ENCODE results near the gene STRA6. TPM values are rescaled to one million over a fixed set of nuclear protein-coding genes. Genes with fewer than 3 reads are reported as not detected.
"Not testable (repeated sequence)": the region's sequence is repeated elsewhere in the genome, so short reads cannot be mapped to it uniquely, and the experiment has no call there.

The STRA6 gene
- total RNA-seq, 1 donor from 2014 or later: 50.9 TPM

DNA sequence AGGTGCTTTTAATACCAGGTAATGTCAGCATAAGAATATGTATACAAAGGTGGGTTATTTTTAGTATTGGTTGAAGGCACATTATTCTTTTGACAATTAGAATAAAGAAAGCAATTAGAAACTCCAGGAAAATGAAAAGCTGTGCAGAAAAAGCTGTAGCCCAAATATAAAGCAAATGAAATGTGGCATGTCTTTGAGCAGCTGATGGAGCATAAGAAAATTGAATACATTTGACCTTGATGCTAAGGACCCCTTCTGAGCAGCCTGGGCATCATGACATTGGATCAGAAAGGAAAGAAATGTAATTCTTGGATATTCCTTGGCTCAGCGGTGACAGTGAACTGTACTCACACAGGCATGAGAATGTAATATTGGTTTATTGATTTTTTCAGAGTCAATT is 37.1 kb downstream of the STRA6 start:
- DNase-seq (ENCODE audit: low spot score): no peak

DNA sequence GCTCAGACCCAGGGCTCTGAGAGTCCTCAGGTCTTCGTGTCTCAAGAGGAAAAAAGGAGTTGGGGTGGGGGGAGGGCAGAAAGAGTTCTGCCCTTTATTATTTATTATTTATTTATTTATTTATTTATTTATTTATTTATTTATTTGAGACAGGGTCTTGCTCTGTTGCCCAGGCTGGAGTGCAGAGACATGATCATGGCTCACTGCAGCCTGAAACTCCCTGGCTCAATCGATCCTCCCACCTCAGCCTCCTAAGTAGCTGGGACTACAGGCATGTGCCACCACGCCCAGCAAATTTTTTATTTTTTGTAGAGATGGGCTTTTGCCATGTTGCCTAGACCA is 40.4 kb downstream of the STRA6 start:
- not testable (repeated sequence) for DNase-seq (ENCODE audit: low spot score)

DNA sequence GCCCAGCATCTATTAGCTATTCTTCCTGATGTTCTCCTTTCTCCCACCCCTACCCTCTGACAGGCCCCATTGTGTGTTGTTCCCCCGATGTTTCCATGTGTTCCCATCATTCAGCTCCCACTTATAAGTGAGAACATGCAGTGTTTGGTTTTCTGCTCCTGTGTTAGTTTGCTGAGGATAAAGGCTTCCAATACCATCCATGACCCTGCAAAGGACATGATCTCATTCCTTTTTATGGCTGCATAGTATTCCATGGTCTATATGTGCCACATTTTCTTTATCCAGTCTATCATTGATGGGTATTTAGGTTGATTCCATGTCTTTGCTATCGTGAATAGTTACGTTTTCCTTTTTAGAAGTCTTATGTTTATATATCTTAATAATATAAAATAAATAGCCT is 42.2 kb downstream of the STRA6 start:
- not testable (repeated sequence) for DNase-seq (ENCODE audit: low spot score)

DNA sequence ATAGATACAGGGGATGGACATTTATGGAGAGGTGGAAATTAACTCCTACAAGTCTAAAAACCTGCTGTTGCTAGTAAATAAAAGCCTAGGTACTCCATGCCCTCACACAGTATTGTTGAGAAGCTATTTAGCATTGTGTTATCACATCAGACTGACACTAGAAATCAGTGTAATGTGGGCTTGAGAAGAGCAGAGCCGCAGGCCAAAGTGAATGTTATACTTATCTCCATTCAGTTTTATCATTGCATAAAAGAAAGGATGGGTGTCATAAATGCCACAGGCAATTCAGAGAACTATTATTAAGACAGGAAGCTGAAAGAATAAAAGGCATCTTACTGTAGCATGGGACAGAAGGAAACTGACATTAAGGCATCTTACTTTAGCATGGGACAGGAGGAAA is 42.8 kb downstream of the STRA6 start:
- DNase-seq (ENCODE audit: low spot score): no peak

DNA sequence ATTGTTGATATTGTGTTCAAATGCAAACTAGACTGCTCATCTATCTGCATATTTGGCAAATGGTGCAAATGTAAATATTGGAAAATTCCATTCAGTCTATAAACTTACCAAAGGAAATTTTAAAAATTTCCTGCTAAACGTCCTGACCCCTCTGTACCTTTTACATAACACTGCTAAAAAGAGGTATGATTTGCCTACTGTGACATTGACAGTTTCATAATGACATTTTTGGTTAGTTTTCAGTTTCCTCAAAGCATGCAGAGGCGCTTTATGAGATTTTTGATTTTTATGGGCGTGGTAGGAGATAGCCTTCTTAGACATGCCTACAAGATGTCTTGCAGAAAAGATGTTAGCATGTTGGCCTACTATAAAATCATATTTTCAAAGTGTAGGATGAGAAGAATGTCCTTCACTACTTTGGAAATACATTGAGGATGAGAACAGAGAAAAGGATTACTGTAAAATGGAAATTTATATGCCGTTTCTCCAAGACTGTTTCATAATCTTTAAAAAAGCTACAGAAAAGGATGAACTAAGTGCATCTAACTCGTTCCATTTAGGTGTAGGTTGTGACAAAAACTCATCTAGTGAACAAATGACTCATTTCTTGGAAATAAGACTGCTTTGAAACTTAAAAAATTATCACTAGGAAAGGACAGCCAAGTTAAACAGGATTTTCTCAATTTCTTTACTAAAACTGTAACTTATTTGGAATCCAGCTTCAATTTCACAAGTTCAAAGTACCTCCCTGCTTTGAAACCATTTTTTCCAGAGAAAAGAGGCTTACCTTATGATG is 43.5 kb downstream of the STRA6 start:
- no peak for DNase-seq (ENCODE audit: low spot score)

DNA sequence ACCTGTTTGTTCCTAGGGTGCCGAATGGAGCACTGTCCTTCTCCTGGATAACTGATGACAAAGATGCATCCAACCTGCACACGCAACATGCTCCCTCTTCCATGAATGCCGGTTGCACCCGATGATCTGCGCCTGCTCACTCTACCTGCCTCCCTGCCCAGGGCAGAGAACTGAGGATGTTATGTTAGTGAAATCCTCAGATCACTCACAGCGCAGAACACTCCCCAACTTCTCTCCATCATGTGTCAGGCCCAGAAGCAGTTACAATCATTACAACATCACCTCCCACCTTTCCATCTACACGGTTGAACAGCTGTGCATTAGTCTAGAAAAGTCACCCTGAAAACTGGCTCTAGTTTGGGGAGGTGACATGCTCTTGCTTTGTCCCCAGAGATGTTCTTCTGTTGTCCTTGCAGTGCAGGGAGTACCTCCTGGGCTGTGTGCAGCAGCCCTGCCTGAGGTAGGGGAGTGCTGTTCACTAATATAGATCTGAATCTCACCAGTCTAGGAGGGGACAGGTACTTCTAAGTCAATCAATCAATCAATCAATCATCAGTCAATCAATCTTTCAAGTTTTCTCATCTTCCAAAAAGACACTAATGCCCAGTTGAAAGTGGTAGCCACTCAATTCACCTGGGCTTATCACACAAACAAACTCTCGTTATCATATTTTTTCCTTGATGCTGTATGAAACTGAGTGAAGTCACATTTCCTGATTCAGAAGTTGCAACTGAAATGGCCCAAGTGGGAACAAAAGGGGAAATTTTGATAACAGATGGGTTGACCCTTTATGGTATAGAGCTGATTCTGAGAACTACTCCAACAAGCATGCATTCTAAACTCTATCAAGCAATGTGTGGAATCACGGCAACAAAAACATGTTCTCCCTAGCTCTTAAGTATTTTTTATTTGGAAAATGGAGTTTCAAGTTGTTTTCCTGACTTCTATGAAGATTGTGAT is 44.4 kb downstream of the STRA6 start:
- no peak for DNase-seq (ENCODE audit: low spot score)

DNA sequence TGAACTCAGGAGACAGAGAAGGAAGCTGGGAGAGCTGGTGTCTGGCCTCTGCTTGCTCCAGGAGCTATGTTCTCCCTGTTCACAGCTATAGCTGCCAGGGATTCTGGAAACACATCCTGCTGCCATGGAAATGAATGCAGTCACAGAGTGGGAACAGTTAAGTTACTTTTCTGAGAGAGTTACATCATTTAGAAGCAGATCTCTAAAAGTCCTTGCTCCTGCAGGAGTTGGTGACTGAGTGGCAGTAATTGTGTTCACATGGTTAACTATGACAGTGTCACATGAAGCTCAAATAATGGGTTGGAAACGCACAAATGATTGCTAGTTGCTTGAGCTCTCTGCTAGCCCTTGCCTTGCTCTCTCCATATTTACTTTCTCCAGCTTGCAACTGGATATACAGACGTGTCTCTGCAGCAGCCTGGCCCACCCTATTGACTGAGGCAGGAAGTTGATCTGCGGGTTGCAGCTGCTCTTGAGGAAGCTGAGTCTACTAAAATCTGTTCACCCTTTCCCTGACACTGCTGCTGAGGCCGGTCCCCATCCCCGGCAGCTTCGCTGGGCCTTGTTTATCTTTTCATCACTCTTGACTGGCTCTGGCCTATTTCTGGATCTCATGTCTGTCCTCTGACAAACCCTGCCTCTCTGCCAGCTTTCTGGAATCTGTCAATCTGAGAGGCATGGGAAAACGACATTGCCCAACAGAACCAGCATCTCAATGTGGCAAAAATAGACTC is 45.7 kb downstream of the STRA6 start:
- DNase-seq (ENCODE audit: low spot score): no peak

DNA sequence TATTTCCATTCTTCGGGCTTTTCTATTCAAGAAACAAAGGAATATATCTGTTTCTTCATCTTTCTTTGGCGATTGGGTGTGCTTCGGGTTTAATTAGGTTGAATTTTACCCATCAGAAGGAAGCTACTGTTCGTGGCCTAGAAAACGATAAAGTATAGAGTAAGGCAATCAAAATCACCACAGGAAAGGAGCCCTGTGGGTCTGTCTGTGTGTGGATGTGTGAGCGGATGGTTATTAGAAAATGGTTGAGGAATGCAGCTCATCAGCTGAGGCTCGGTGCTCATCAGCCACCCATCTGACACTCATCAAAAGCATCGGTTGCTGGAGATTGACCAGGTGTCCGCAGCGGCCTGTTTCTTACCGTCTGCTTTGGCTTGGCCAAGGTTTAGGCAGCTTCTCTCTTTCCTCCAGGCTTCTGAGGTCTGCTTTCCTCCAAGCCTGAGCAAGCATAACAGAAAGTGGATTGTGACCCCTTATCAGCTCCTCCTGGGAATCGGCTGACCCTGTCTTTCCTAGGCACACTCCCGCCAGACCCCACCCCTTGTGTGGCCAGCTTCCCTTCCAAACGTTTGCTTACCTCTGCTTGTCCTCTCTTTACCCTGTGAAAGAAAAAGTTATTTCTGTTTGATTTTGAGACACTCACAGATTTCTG is 46.7 kb downstream of the STRA6 start:
- no peak for DNase-seq (ENCODE audit: low spot score)

DNA sequence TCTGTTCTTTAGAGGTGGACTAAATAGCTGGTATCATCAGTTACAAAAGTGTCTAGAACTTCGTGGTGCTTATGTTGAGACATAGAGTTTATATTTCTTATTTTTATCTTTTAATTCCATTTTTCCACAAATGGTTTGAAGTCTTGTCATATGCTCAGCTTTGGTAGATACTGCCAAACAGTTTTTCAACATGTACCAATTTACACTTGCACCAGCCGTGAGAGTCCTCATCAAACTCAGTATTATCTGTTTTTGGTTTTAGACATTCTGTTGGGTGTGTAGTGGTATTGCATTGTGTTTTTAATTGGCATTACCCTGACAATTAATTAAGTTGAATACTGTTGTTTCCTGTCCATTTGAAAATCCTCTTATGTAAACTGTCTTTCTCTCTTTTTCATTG is 55.5 kb downstream of the STRA6 start:
- DNase-seq (ENCODE audit: low spot score): no peak

DNA sequence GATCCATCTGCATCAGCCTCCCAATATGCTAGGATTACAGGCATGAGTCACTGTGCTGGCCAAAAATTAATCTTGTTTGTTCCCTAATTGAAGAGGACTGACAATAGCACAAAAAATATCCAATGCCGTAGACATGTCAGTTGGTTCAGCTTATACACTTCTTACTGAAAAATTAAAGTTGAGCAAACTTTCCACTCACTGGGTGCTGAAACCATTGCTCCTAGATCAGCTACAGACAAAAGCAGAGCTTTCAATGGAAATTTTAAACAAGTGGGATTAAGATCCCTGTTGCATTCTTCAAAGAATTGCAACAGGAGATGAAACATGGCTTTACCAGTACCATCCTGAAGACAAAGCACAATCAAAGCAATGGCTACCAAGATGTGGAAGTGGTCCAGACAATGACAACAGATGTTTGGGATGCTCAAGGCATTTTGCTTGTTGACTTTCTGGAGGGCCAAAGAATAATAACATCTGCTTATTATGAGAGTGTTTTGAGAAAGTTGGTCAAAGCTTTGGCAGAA is 56.2 kb downstream of the STRA6 start:
- DNase-seq (ENCODE audit: low spot score): no peak

DNA sequence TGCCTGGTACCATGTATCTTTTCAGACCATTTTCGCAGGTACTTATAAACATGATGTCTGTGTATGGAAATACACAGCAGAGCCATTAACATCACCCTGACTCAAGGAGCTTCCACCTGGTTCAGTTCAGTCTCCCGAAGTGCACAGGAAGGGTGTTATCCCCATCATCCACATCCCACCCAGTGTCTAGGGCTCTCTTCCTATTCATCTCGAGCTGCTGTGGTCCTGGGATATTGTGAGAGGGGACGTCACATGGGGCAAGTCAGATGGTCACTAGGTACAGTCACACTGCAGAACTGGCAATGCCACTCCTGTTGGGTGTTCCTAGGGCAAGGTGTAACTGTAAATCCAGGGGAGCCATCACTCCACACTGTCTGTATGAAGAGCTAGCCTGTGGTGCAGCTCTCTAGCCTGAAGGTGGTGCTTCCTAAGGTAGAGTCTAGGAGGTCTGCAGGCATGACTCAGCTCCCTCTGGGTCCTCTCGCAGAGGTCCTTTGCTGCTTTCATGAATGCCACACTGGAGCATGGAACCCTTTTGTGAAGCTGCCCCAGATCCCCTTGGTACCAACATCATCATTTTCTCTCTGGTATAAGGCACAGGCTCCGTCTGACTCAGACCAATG is 58.3 kb downstream of the STRA6 start:
- DNase-seq (ENCODE audit: low spot score): no peak

DNA sequence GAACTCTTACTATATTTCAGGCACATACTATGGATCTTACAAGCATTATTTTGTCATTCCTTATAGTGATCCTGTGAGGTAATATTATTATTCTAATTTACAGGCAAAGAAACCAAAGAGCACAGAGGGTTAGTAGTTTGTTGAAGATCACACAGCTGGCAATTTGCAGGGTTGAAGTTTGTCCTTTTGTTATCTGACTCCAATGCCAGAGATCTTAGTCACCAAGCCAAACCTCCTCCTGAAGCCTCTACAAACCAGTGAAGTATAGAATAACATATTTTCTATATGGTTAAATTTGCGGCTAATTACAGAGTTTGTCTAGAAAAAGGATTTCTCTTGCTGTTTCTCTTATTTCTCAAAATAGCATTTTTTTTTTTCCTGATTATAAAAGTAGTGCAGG is 61.0 kb downstream of the STRA6 start:
- no peak for DNase-seq (ENCODE audit: low spot score)

DNA sequence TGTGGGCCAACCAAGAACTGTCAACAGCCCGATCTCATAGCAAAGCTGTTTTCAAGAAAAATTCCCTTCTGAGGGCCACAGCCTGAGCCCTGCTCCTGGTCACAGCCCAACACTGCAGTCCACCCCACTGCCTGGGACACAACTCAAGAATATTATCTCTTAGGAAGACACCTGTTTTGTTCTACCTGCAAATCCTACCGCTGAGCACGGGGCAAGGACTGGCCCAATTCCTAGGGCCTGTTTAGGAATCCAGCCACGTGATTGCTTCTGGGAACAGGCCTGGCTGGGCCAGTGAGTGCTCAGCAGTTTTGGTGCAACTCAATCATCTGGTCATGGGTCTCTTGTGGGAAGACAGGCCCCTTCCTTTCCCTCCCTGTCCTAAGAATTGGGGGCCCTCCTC is 63.9 kb downstream of the STRA6 start:
- no peak for DNase-seq (ENCODE audit: low spot score)

DNA sequence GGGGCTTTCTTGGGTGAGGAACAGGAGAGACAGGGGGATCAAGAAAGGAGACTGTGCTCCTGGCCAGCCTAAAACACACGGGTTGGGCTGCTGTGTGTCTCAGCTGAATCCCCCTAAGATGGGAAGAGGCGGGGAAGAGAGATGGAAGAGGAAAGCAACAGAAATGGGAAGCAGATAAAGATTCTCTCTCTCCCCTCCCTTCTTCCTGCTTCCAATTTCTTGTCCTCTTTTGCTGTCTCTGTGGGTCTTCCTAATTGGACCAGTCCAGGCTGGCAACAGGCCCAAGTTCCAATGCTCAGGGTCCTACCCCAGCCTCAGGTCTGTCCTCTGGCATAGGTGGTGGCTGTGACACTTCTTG is 65.1 kb downstream of the STRA6 start:
- DNase-seq (ENCODE audit: low spot score): no peak

DNA sequence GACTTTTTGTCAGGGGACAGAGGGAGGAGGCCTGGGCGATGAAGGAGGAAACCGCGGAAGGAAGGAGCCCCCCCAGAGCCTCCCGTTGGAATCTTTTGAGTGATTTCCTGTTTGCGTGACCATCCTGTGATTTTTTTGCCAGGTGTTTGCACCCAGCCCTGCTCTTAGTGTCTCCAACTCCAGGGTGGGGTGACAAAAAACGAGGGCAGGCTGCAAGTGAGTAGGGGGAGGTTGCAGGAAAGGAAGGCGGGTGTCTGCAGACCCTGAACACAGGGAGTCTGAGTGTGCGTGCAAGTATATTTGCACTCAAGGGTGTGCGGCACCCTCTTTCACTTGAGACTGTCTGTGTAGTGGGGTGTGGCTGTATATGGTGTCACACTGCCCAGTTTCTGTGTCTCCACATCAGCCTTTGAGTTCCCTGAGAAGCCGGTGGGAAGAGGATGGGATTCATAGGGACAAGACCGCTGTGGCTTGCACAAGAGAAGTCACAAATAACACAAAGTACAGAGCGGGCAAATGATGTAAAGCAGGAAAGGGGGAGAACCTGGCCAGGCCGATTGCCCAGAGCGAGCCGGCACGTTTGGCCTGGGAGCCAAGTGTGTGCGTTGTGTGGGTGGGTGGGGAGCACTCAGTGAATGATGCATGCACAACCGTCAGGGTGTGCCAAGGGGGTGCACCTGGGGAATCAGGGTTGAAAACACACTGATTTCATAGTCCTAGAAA is 65.6 kb downstream of the STRA6 start:
- DNase-seq (ENCODE audit: low spot score): no peak

DNA sequence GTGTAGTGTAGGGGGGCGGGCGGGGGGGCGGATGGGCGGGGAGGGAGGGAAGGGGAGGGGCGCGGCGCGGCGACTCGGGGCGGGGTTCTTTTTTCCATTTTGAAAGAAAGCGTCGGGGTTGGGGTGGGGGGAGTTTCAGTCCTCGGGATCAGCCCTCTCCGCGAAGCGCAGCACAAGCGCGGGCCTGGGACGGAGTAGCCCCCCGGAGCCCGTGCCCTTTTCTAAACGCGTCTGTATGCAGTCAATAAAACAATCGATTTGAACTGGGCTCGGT is 66.1 kb downstream of the STRA6 start:
- DNase-seq (ENCODE audit: low spot score): no peak

DNA sequence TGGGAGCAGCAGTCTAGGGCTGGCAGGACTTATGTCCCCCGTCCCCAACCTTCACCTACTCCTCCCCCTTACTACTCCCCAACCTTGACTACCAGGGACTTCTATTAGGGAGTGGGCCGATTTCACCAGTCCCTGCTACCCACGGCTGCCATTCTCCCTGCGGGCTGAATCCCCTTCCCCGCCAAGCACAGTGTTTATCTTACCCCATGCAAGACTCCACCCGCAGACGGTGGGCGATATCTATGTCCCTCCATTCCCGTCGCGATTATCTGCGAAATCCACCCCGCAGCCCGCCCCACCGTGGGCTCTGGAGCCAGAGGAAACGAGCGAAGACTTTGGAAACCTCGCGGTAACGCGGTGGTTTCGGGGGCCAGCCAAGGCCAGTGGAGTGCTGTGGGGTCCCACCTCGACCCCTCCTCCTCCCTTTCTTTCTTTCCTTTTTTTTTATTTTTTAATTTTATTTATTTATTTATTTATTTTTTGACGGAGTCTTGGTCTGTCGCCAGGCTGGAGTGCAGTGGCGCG is 67.5 kb downstream of the STRA6 start:
- no peak for DNase-seq (ENCODE audit: low spot score)

DNA sequence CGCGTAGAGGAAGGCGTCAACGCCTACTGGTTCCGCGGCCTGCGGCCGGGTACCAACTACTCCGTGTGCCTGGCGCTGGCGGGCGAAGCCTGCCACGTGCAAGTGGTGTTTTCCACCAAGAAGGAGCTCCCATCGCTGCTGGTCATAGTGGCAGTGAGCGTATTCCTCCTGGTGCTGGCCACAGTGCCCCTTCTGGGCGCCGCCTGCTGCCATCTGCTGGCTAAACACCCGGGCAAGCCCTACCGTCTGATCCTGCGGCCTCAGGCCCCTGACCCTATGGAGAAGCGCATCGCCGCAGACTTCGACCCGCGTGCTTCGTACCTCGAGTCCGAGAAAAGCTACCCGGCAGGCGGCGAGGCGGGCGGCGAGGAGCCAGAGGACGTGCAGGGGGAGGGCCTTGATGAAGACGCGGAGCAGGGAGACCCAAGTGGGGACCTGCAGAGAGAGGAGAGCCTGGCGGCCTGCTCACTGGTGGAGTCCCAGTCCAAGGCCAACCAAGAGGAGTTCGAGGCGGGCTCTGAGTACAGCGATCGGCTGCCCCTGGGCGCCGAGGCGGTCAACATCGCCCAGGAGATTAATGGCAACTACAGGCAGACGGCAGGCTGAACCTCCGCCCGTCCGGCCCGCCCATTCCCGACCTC is 68.1 kb downstream of the STRA6 start:
- DNase-seq (ENCODE audit: low spot score): no peak

DNA sequence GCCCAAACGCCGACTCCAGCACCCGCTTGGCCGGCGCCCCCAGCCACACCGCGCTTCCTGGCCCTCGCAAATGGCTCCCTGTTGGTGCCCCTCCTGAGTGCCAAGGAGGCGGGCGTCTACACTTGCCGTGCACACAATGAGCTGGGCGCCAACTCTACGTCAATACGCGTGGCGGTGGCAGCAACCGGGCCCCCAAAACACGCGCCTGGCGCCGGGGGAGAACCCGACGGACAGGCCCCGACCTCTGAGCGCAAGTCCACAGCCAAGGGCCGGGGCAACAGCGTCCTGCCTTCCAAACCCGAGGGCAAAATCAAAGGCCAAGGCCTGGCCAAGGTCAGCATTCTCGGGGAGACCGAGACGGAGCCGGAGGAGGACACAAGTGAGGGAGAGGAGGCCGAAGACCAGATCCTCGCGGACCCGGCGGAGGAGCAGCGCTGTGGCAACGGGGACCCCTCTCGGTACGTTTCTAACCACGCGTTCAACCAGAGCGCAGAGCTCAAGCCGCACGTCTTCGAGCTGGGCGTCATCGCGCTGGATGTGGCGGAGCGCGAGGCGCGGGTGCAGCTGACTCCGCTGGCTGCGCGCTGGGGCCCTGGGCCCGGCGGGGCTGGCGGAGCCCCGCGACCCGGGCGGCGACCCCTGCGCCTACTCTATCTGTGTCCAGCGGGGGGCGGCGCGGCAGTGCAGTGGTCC is 68.7 kb downstream of the STRA6 start:
- no peak for DNase-seq (ENCODE audit: low spot score)

Data from ureter (tissue), 1 donor.